HS-5 (cell line): ENCODE measurements around the gene OR4K17.
"Not testable (repeated sequence)": the region's sequence is repeated elsewhere in the genome, so short reads cannot be mapped to it uniquely, and the experiment has no call there.

Source experiments
- DNase-seq: peaks from one replicate; pipeline ENCODE4 v3.0.0-alpha.2; 2012; ENCODE audit warnings: low read depth

Gene OR4K17, protein sequence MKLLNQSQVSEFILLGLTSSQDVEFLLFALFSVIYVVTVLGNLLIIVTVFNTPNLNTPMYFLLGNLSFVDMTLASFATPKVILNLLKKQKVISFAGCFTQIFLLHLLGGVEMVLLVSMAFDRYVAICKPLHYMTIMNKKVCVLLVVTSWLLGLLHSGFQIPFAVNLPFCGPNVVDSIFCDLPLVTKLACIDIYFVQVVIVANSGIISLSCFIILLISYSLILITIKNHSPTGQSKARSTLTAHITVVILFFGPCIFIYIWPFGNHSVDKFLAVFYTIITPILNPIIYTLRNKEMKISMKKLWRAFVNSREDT

GRCh38 chr14:20110438-20110837, at the start of gene OR4K17:
OR4K17 (plus strand) TSS chr14:20110739; CDS start chr14:20117500, 6,761 bp downstream.
- DNase-seq, result no peak

DNA sequence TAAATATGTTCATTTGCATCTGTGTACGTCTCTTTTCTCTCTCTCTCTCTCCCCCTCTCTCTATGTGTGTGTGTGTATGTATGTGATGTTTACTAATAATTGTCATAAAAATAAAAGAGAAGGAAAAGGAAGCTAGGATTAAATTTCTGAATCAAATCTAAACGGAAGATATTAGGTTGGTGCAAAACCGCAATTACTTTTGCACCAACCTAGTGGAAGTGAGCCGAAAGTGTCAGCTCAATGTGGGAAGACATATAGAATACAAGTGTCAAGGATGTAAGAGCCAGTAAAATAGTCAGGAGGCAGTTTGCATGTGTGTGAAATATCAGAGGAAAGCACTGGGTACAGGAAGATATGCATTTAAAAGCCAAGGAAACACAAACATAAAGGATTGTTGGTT, 18.5 kb upstream of the OR4K17 start:
- no peak for DNase-seq

- DNase-seq, result peak; percentile 10
Observed at GRCh38 chr14:20093442-20093841, 17.1 kb upstream of the OR4K17 start.

DNA sequence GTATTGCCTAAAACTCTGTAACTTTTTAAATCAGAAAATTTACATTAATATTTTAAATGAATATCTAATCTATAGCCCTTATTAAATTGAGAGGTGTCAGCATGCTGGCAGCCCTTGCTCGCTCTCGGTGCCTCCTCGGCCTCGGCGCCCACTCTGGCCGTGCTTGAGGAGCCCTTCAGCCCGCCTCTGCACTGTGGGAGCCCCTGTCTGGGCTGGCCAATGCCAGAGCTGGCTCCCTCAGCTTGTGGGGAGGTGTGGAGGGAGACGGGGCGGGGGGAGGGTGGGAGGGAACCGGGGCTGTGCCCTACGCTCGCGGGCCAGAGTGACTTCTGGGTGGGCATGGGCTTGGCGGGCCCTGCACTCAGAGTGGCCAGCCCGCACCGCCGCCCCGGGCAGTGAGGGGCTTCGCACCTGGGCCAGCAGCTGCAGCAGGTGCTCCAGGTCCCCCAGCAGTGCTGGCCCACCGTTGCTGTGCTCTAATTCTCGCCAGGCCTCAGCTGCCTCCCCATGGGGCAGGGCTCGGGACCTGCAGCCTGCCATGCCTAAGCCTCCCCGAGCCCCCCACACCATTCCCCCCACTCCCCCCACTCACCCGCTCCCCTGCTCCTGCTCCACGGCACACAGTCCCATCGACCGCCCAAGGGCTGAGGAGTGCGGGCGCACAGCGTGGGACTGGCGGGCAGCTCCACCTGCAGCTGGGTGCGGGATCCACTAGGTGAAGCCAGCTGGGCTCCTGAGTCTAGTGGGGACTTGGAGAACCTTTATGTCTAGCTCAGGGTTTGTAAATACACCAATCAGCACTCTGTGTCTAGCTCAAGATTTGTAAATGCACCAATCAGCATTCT, 11.4 kb upstream of the OR4K17 start:
- DNase-seq, result not testable (repeated sequence)

DNA sequence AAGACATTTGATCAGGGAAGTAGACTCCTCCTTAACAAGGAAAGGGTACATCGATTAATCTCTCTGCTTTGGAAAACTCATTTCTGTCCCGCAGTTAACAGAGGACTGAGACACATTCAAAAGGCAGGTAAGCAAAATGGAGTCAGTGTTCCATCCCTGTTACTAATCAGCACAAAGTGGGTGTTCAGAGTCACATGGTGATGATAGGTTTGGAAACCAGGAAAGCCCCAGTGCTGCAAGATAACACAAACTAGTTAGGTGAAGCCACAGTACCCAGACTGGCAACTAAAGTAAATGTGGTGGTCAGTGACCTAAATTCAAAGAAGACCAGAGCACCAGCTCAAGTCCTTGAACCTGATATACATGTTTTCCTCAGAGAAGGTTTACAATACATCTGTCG, 1.8 kb downstream of the OR4K17 start:
- no peak for DNase-seq

GRCh38 chr14:20116748-20117147, 6.2 kb downstream of the OR4K17 start:
- DNase-seq, result no peak

DNA sequence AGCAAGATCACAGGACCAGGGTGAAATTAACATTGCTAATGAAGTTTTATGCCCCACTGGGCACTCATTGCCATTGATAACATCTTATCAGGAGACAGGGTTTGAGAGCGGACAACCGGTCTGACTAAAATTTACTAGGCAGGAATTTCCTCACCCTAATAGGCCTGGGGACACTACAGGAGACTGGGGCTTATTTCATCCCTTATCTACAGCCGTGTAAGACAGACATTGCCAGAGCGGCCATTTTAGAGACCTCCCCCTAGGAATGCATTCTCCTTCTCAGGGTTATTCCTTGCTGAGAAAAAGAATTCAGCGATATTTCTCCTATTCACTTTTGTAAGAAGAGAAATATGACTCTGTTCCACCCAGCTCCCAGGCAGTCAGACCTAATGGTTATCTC, 8.3 kb downstream of the OR4K17 start:
- DNase-seq, result no peak

- DNase-seq, result no peak
Observed at GRCh38 chr14:20138520-20138919, 28.0 kb downstream of the OR4K17 start, which contains the start of gene OR4N5. OR4N5 (plus strand) TSS chr14:20138820; CDS start chr14:20143736, 4,916 bp downstream.

GRCh38 chr14:20143911-20144310, 33.4 kb downstream of the OR4K17 start:
- DNase-seq, result no peak

DNA sequence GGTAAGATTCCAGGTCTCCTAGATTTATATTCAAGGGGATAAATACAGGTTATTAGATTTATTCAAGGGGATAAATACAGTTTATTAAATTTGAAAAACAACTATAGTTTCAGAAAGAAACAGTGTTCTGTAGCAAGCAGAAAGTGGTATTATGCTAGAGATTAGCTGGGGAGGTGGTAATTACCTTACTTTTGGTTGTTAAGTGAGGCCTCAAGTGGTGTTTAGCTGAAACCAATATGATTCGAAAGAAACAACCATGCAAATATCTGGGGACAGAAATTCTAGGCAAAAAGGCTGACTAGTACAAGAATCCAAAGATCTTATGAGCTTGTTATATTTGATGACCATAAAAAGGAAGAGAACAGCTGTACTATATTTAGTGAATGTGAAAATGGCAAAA, 34.3 kb downstream of the OR4K17 start:
- no peak for DNase-seq

DNA sequence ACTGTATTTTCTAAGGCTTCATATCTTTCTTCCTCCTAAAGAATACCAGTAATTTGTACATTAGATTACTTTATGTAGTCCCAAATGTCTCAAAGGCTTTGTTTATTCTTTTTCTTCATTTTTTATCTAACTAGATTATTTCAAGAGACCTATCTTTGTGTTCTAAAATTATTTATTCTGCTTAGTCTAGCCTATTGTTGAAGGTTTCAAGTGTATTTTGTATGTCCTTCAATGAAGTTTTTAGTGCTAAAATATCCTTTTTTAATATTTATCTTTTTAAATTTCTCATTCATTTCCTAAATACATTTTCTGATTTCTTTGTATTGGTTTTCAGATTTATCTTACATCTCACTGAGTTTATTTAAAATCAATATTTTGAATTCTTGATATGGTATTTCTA, 53.9 kb downstream of the OR4K17 start:
- DNase-seq, result no peak

DNA sequence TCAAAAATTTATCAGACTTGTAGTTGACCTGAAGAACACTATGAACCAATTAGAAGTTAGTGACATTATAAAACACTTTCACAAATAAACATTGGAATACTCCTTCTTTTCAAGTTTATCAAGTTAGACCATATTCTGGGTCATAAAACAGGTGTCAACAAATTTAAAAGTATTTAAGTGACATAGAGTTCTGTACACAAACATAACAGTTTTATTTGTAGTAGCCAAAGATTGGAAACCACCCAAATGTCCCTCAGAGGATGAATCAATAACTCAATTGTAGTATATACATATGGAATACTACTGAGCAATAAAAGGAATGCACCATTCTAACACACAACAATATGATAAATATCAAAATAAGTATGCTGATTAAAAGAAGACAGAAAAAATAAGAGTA, 56.6 kb downstream of the OR4K17 start:
- no peak for DNase-seq

DNA sequence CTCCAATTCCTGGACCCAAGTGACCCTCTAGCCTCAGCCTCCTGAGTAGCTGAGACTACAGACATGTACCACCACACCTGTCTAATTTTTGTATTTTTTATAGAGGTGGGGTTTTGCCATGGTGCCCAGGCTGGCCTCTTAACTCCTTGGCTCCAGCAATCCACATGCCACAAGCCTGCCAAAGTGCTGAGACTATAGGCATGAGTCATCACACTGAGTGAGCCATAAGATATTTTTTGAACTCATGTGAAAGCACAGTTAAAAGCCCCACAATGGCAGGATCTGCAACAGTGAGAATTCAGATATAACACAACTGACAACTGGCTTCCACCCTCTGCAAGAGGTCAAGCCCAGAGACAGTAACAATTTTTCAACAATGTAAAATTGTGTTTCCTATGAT, 59.3 kb downstream of the OR4K17 start:
- DNase-seq, result peak; percentile 62
